ENCODE data around the gene PIP4K2B.

DNA sequence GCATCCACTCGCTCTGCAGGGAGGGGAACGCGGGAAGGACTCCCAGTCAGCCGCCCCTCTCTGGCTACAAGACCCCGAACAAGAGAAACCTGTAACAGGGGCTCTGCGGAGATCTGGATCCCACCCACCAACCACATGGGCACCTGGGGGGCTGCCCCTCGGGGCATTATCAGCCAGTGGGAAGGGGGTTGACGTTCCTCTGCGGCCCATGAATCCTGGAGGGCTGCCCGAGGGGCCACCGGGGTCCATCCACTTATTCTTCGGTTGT is 49.4 kb downstream of the PIP4K2B start:
- TF ChIP-seq, protein P1, sequence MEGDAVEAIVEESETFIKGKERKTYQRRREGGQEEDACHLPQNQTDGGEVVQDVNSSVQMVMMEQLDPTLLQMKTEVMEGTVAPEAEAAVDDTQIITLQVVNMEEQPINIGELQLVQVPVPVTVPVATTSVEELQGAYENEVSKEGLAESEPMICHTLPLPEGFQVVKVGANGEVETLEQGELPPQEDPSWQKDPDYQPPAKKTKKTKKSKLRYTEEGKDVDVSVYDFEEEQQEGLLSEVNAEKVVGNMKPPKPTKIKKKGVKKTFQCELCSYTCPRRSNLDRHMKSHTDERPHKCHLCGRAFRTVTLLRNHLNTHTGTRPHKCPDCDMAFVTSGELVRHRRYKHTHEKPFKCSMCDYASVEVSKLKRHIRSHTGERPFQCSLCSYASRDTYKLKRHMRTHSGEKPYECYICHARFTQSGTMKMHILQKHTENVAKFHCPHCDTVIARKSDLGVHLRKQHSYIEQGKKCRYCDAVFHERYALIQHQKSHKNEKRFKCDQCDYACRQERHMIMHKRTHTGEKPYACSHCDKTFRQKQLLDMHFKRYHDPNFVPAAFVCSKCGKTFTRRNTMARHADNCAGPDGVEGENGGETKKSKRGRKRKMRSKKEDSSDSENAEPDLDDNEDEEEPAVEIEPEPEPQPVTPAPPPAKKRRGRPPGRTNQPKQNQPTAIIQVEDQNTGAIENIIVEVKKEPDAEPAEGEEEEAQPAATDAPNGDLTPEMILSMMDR (IDR thresholded peaks at IDR 0.05; ENCODE audit: poor library complexity), result no peak
- no peak for TF ChIP-seq EZH2 (IDR thresholded peaks at IDR 0.05; ENCODE audit: borderline replicate concordance)
- no peak for TF ChIP-seq EZH2phosphoT487 (IDR thresholded peaks at IDR 0.05; ENCODE audit: low read depth, severe bottlenecking, unreplicated experiment)
